Measurements from ENCODE around the gene MICB. TPM values are rescaled to one million over a fixed set of nuclear protein-coding genes. Genes with fewer than 3 reads are reported as not detected.

Gene MICB
- total RNA-seq, 4 donors from 2014 or later: 1.7 to 4.8 (median 2.0) TPM

- TF ChIP-seq POLR2A (IDR thresholded peaks at IDR 0.05): no peak
- TF ChIP-seq EP300 (IDR thresholded peaks at IDR 0.05): no peak
- no peak for TF ChIP-seq CTCF (IDR thresholded peaks at IDR 0.05)
- no peak for TF ChIP-seq POLR2AphosphoS5 (IDR thresholded peaks at IDR 0.05)
- Histone ChIP-seq H3K4me1 (peaks cover 0 to 17% (median 0%) of the 10 kb centered on the region in 3 donors), H3K27ac (no peak overlapping the region), H3K27me3 (no peaks in the 10 kb centered on the region), H3K36me3 (no peaks in the 10 kb centered on the region), H3K4me3 (peak overlapping the region in 1 of 2 donors; percentile 49), H3K9me3 (no peaks in the 10 kb centered on the region)
- 100% methylated on average over 1 of the region's 1 CpG; no CpG with 5 or more reads in 1 of the 2 donors for WGBS, 2 donors (ENCODE audit: low coverage in 1 of 2)
- ATAC-seq: no peak
Observed at GRCh38 chr6:31465185-31465536, 32.8 kb upstream of the MICB start.

- Histone ChIP-seq H3K27ac (no peak overlapping the region), H3K27me3 (no peaks in the 10 kb centered on the region), H3K9me3 (no peaks in the 10 kb centered on the region), H3K4me3 (no peak overlapping the region), H3K36me3 (no peaks in the 10 kb centered on the region), H3K4me1 (peaks cover 0 to 17% (median 0%) of the 10 kb centered on the region in 3 donors)
- TF ChIP-seq POLR2A (IDR thresholded peaks at IDR 0.05): no peak
- no peak for TF ChIP-seq CTCF (IDR thresholded peaks at IDR 0.05)
- no peak for TF ChIP-seq EP300 (IDR thresholded peaks at IDR 0.05)
- TF ChIP-seq POLR2AphosphoS5 (IDR thresholded peaks at IDR 0.05): no peak
- WGBS, 2 donors (ENCODE audit: low coverage in 1 of 2): 100% methylated on average over 3 to 4 of the region's 5 CpGs
- no peak for ATAC-seq
Observed at GRCh38 chr6:31465718-31466117, 32.2 kb upstream of the MICB start.

GRCh38 chr6:31466466-31466865 is 31.5 kb upstream of the MICB start:
- H3K4me1 ChIP-seq: peaks cover 0 to 17% (median 0%) of the 10 kb centered on the region in 3 donors
- TF ChIP-seq EP300 (IDR thresholded peaks at IDR 0.05) (no peak), POLR2A (IDR thresholded peaks at IDR 0.05) (no peak), POLR2AphosphoS5 (IDR thresholded peaks at IDR 0.05) (no peak), CTCF (IDR thresholded peaks at IDR 0.05) (no peak)
- H3K4me3 ChIP-seq: no peak overlapping the region
- no peak for ATAC-seq
- no peaks in the 10 kb centered on the region for H3K36me3 ChIP-seq
- no peak overlapping the region for H3K27ac ChIP-seq
- no peaks in the 10 kb centered on the region for H3K27me3 ChIP-seq
- no CpG with 5 or more reads among the region's 4 CpGs for WGBS, 2 donors (ENCODE audit: low coverage in 1 of 2)
- no peaks in the 10 kb centered on the region for H3K9me3 ChIP-seq

- 65% methylated on average over 6 of the region's 8 CpGs; no CpG with 5 or more reads in 1 of the 2 donors for WGBS, 2 donors (ENCODE audit: low coverage in 1 of 2)
- Histone ChIP-seq H3K27ac (no peak overlapping the region), H3K36me3 (no peaks in the 10 kb centered on the region), H3K9me3 (no peaks in the 10 kb centered on the region), H3K27me3 (no peaks in the 10 kb centered on the region), H3K4me1 (peaks cover 0 to 15% (median 0%) of the 10 kb centered on the region in 3 donors), H3K4me3 (no peak overlapping the region)
- ATAC-seq: no peak
- TF ChIP-seq EP300 (IDR thresholded peaks at IDR 0.05) (no peak), POLR2AphosphoS5 (IDR thresholded peaks at IDR 0.05) (no peak), CTCF (IDR thresholded peaks at IDR 0.05) (no peak), POLR2A (IDR thresholded peaks at IDR 0.05) (no peak)
Observed at GRCh38 chr6:31467151-31467550, 30.8 kb upstream of the MICB start.

GRCh38 chr6:31468311-31468710 is 29.6 kb upstream of the MICB start:
- peaks cover 0 to 3% (median 0%) of the 10 kb centered on the region in 3 donors for H3K4me1 ChIP-seq
- no peaks in the 10 kb centered on the region for H3K27me3 ChIP-seq
- no peak overlapping the region for H3K4me3 ChIP-seq
- no peaks in the 10 kb centered on the region for H3K36me3 ChIP-seq
- H3K9me3 ChIP-seq: no peaks in the 10 kb centered on the region
- no peak for TF ChIP-seq CTCF (IDR thresholded peaks at IDR 0.05)
- TF ChIP-seq EP300 (IDR thresholded peaks at IDR 0.05): no peak
- TF ChIP-seq POLR2A (IDR thresholded peaks at IDR 0.05): no peak
- no peak for TF ChIP-seq POLR2AphosphoS5 (IDR thresholded peaks at IDR 0.05)
- WGBS, 2 donors (ENCODE audit: low coverage in 1 of 2): 89 to 100% methylated on average over 1 to 2 of the region's 2 CpGs
- H3K27ac ChIP-seq: no peak overlapping the region
- ATAC-seq: no peak

All from gastroesophageal sphincter (tissue), 4 donors.